Dermis microvascular lymphatic vessel endothelial cell (primary cell): Measurements from ENCODE around the gene CADPS2. TPM values are rescaled to one million over a fixed set of nuclear protein-coding genes. Genes with fewer than 3 reads are reported as not detected.
A peak's percentile ranks its signal among the peaks of the same experiment; 100 is the strongest.

Experiments
- DNase-seq, 2 donors: peaks; one replicate each; pipeline versions ENCODE4 v3.0.0 to v3.0.0-alpha.2; 2010; ENCODE audit warnings: low read depth in 2 of 2
- total RNA-seq: library from RNA; depleted of rRNA; stranded (reverse); fragments of >200 nt; gene quantifications from 2 replicates; pipeline ENCODE4 v1.2.1, GENCODE V29; 2014

CADPS2 gene
- total RNA-seq, 1 donor from 2014 or later: 49.0 TPM

DNA sequence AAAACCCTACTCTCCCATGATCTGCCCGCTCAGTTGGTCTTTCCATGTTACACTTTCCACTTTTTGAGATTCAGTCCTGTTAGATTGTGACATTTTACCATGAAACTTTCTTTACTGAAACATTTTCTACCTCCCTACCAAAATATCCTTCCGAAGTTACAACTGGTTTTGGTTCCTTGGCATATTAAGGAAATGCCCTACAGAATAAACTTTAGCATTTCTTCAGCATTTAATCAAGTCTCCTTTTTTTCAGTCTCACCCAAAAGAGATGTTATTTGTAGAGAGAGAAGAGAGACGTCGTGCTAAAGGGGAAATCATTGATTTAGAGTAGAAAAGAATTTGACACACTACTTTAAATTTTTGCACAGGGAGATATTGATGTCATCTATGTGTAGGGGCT, 572.0 kb downstream of the CADPS2 start:
- DNase-seq: no peak

DNA sequence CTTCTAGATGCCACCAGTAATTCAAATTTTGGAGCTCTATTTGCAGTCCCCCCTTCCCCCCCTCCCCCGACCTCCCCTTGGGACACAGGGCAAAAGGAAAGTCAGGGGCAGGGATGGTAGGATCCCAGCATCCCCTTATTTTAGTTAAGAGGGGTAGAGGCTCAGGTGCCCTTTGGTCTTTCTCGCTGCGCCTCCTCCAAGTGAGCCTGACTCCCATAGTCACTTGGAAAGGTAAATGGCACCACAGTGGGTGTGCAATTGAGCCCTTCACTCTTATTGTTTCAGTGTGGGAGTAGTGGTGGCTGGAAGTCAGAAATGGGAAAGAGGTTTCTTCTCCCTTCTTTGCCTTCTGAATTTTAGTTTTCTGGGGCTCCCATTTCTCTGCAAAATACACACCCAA, 573.5 kb downstream of the CADPS2 start:
- DNase-seq: no peak

DNA sequence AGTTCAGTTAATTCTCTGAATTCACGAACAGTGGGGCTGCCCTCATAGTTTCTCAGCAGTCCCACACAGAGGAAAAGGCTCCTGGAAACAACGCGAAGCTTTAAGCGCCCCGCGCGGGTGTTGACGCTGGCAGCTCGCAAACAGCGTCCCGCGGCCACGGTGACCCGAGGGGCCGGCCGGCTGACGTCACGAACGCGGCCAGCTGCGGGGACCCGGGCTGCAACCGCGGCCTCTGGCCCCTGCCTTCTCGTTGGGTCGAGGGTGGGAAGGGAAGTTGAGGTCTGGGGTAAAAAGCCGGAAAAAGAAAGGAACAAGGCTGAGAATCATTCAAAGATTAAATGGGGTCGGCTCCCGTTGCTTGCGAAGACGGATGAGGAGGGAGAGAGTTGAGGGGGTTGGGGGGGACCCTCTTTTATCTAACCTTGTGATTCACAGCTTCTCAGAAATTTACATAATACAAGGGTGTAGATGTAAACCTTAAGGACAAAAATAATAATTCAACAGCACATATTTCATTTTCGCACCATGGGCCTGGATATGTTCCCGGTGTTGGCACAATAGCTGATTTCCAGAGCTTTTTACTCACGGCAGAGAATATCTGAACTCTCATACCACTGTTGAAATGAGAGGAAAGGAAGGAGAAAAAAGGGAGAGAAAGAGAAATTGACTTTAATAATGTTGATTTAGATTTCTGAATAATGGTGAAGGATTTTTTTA, 574.4 kb downstream of the CADPS2 start:
- peak in 1 of 2 donors; percentile 20 for DNase-seq

DNA sequence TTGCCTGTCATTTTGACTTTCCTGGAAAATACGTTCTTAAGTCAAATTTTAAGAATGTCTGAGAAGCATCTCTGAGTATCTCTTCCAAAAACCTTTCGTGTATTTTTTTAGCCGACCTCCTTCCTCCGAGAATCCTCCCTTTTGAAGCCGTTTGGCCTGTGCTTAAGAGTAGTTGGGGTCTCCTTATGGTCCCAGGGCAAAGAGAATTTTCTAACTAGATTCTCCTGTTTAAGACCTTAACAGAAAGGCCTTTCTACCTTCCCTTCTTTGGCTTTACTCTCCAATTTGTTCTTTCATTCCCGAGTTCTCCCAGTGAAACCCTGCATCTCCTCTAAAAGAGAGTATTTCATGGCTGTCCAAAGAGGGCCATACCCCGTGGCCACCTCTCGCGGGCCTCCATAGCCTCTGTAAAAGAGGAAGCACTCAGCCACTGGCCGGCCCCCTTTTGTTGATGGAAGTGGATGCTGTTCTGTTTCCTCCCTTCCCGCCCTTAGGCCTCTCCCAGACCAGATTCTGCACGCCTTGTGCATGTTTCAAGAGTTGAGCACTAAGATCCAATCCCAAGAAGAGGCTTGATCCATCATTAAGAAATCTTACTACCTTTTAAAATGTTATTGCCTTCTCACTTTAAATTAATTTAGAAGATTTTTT, 575.1 kb downstream of the CADPS2 start:
- no peak for DNase-seq

DNA sequence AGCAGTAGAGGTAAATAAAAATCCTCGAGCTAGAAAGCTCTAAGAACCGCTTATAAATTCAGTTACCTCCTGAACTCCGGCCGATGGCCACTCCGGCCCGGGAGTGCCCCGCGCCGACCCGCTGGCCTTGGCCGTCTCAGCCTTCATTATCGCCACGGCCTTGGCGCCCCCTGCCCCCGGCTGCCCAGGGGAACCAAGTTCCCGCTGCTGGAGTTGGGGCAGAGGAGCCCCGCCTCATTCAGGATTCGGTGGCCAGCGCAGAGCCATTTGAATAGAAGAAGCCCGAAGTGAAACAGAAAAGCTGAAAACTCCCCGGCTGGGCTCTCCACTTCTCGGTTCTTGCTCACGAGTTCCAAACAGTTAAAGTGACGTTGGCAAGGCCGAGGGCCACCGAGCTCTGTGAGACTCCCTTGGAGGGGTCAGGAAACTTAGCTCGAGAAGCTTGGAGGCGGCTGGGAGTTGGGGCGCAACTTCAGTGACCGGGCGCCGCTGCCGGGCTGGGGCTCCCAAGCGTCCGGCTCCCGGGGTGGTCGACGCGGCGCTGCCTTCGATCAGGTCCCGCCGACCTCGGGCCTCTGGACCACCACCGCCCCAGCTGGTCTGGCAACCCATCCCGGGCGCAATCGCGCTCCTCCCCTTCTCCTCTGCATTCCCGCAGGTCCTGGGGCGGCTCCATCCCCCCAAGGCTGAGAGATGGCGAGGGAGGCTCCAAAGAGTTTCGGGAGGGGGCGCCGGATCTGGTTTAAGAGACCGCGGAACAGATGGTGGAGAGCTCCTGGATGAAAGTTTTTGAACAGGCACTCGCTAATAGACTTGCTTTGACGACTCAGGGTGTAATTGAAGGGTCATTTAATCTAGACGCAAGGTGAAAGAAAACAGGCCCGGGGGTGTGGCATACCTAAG, 575.9 kb downstream of the CADPS2 start:
- peak in 1 of 2 donors; percentile 31 for DNase-seq

DNA sequence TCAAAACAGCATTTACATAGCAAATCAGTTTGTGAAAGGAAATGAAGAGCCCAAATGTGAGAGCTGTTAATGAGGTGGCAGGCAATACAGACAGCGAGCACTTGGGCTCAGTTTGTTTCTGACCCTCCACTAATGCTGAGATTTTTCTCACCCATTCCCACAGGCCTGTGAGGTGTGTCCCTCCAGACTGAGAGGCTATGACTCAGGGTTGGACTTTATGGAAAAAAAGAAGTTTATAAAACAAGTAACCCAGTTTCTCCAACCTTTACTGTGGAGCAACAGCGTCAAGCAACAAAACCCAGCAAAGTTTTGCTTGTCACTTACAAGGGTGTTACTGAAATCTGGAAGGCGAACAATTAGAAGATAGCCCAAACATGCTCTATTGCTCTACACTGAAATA, 576.8 kb downstream of the CADPS2 start:
- DNase-seq: no peak

DNA sequence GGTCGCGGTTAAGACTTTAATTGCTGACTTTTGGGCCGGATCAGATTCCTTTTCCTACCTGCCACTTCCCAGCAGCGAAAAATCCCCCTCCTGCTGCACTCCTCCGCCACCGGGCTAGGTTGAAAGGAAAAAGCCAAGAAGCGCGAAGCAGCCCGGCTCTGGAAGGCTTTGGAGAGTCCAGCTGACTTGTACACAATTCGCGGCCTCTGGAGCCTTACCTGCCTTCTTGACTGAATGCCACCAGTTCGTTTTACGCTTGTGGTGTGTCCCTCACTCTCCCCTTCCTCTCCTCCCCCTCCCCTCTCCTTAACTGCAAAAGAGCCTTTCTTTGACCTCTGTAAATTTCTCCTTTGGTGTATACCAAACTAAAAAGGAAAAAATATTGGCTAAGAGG, 579.0 kb downstream of the CADPS2 start:
- DNase-seq: no peak

DNA sequence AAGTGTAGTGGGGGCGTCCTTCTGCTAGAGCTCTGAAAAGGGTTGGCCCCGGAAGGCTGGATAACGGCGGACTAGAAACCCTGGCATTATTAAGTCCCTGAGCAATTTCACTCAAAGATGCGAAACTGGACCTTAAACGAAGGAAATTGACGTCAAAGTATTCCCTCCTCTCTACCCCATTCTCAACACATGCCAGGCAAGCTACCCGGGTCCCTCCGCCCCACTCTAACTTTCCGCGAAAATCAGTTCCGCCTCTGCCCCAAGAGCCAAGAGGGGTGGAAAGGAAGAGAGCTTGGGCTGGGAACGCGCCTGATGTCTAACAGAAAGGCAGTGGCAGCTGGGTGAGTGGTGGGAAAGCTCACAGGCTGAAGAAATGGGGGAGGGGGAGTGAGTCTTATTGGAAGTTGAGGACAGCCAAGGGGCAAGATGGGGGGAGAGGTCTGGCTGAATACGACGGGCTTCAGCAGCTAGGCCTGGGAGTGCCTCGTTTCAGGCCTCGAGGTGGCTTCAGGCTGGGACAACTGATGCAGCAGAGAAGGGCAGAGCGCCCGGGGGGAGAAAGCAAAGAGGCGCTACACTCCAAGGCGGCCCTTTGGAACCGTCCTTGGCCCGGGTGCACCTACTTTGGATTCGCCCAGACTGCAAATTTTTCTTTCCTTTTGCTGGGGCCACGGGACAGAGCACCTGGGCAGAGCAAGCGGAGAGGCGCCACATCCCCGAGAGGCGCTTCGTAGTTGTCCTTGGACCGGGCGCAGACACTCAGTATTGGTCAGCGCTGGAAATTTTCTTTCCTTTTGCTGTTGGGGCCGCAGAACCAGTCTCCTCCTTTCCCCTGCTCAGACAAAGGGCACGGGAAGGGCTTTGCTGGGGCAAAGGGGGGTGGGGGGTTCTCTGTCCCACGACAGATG, 579.7 kb downstream of the CADPS2 start:
- no peak for DNase-seq

DNA sequence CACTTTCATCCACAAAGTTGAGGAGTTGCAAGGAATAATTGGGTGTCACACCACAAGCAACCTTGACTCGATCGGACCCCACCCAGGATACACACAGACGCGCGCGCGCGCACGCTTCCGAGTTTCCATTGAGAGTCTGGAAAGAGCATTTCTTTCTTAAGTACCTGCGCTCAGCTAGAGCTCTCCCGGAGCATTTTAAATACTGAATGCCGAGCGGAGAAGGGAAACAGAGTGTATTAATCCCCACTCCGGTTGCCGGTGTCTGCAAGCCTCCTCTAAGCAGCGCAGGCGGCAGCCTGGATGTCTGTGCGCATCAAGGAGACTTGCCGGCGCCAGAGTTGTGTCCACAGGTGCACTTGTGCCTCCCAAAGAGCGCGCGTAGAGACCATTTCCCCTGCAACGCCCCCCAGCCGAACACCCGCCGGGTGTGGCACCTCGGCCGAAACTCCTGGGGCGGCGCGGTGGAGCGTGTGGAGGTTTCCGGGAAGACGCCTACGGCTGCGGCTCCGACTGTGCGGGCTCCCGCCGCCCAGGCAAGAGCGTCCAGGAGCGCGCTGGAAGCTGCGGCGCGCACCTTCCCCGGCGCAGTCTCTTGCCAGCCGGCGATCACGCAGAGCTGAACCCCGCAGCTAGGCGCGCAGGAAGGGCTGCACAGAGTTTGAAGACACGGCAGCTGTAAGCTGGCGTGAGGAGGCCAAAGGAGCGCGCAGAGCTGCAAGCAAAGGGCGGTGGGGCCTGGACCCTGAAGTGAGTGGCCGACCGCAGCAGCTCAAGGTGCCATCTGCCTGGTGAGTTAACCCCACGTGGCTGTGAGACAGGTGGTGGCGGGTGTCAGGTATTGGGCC, 580.6 kb downstream of the CADPS2 start:
- peak in 1 of 2 donors; percentile 12 for DNase-seq

DNA sequence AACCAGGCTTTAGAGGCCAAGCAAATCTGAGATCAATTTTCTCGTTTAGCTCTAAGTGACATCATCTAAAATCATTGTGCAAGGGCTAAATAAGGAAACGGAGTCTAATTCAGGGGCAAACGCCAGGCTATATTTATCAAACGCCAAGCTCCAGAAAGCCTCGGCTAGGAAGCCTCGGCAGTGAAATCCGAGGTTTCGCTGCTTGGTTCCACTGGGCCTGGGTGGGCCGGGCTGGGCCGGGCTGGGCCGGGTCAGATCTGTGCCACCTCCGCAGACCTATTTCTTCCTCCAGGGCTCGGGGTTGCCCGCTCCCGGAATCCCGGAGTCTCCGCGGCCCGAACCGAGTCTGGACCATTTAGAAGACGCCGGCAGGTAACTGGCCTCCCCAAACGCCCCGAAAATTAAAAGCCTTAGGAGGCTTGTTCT, 581.3 kb downstream of the CADPS2 start:
- DNase-seq: no peak

DNA sequence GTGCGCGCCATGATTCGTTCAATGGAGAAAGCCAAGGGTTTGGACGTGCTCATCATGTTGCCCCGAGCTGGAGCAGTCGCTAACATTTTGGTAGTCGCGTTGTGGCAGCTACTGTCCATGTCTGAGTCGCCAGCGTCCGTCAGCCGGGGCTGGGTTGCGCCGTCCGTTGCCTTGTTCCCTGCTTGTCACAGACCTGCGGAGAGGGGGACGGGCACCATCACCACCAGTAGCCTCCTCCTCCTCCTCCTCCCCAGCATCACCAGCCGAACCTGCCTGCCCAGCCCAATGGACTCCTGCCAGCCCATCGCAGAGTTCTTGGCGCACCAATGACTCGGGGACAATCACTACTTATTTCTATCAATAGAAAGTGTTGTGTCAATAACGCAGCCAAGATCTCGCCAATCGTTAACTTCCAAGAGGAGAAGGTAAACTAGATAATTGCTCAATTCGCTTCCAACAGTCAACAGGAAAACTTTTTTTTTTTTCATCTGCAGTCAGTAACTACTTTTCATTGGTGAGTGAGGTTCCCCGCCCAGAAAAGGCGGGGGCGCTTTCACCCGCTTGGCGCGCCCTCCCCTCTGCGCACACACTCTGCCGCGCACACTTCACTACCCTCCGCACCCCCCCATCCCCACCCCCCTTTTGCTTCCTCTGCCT, 581.8 kb downstream of the CADPS2 start, which contains the start of gene FEZF1:
FEZF1 (minus strand) TSS at position 432 of the 657 bp plus-strand sequence; CDS start at position 119, 313 bp downstream.
- no peak for DNase-seq

DNA sequence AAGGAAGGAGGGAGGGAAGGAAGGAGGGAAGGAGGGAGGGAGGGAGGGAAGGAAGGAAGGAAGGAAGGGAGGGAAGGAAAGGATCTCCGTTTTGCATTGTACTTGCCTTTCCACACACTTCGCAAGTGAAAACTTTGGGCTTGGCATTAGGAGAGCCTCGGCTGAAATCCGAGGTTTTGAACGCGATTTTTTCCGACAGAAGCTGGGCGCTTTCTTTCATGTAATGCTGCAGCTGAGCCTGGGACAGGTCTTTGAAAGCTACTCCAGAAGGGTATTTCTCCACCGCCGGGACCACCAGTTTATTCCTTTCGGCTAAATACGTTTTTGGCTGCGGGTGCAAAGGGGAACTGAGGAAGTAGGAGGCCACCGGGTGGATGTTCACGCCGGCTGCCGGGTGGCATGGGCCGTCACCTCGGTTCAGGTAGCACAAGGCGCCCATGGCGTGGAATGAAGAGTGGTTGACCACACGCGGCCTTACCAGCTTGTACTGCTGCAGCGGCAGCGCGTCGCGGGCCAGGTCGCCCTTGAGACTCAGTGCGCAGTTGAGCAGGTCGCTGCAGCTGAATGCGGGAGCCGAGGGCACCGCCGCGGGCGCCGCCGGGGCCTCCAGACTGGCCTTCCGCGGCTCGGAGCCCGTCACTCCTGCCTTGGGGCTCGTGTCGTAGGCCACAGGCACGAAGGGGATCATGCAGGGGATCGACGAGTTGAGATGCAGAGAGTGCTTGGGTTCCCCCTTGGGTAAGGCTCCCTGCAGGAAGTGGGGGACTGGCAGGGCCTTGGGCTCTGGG, 582.5 kb downstream of the CADPS2 start:
- no peak for DNase-seq

DNA sequence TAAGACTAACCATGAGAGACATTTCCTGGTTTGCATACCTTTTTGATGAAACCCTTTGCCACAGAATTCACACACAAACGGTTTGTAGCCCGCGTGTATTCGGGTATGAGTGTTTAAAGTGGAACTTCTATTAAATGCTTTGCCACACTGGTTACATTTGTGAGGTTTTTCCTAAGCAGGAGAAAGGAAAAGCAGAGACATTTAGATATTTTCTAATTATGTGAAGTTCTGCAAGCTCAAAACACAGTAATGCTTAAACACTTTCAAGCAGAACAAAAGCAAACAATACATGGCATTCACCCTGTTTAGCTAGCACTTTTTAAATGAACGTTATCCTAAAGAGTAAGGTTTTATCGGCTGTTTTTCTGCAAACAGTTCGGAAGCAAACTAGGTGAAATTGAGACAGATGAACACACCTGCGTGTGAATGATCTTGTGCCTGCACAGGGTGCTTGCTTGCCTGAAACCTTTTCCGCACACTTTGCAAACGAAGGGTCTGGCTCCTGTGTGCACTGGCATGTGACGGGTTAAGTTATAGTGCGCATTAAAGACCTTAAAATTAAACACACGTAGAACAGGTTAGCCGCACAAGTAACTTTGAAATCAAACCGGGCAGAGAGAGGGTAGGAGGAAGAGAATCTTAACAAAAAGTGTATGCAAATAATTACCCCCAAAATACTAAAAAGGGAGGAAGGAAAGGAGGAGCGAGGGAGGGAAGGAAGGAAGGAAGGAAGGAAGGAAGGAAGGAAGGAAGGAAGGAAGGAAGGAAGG, 583.3 kb downstream of the CADPS2 start:
- DNase-seq: no peak

DNA sequence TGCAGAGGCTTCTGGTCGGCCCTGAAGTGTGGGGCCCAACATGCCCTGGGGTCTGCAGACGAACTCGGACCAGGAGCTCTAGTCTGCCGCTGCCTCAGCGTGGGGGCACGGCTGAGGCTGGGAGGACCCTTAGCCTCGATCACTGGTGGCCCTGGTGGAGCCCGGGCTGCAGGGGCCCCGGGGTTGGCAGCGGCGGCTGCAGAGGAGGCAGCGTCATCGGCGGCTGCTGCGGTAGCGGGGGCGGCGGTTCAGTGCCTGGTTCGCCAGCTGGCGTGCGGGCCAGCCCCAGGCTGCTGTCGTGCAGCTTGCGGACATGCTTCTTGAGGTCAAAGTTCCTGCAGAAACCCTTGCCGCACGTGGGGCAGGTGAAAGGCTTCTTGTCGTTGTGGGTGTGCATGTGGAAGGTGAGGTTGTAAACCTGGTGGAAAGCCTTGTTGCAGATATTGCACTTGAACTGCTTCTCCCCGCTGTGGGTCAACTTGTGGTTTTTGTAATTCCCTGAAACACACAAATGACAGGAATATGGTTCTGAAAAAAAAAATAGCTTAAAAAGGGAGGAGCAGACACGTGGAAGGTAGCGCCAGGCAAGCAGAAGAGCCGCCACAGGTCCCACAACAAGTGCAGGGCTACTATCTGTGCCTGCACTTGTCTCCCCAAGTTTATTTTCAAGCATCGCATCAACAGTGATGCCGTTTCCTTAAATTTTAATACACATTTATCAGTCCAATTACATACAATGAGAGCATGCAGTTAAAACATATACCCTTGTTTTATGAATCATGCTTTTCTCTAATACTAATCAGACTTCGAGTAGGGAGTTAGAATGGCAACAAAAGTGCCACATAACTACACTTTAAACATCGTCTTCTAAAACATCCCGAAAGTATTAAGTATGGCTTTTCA, 584.2 kb downstream of the CADPS2 start:
- DNase-seq: no peak

DNA sequence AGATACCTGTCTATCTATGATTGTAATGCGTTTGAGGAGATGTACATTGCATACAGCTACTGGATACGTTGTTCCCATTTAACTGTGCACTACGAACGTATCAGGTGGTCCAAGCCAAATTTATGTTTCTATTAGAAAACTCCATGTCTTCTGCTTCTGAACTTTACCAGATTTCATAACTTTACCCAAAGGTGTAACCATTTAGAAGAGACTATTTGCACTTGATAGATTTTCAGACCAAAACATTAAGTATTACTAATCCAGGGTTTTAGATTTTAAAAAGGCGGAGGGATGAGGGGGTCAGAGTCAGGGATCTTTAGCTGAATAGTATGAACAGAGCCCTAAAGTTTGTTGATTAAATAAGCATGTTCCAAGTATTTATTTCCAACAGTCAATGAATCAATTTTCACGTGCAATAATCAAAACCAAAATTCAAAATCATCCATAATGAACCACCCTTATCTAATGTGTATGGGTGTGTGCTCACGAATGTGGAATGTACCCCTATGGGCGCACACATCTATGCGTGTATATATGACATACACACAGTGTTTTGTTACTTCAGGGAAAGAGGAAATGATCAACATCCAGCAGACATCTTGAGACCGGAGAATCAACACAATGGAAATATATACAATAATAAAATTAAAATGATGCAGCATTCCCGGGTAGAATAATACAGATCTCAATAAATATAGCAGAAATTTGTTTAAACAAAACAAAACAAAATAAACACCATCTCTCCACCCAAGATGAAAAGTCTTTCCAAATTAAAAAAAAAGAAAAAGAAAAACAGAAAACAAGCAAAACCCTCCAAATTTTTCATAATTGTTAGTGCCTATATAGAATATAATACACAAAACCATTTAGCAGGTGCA, 585.1 kb downstream of the CADPS2 start:
- no peak for DNase-seq
